Measurements from ENCODE around the gene BRCA2.
A peak's percentile ranks its signal among the peaks of the same experiment; 100 is the strongest.

Gene BRCA2

DNA sequence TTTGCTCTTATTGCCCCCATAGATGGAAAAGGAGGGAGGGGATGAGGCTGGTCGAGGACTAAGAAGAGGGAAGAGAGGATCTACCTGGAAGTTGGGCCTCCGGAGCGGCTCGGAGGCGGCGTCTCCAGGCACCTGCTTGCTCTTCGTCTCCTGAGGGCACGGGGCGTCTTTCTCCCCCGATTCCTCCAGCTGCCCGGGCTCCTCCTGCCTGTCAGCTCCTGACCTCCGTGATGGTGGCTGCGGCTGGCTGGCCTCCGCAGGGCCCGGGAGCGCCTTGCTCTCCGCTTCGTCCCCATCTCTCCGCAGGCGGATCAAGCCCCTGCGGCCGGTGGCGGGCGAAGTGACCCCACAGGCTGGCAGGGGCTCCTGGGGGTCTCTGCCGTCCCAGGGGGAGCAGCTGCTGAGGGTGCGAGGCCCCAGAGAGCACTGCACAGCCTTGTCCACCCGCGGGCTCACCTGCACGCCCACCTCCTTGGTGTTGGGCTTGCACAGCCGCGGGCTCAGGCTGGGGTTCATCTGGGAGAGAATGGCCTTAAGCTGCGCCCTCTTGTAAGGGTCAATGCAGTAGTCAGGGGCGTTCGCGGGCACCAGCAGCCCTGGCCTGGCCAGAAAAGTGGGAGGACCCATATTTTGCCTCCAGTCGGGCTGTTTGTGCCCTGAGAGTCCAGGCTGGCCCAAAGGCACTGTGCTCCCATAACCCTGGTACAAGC lies 4.0 kb upstream of the BRCA2 start:
- Histone ChIP-seq H3K27ac (ENCODE audit: low read length) (no peak overlapping the region), H3K9ac (ENCODE audit: low read length) (no peak overlapping the region), H3K4me2 (ENCODE audit: low read depth, low read length) (no peak overlapping the region), H3K4me3 (ENCODE audit: low read length) (no peak overlapping the region), H3K27me3 (replicated peaks; ENCODE audit: insufficient read depth, low read length) (no peaks in the 10 kb centered on the region), H3K79me2 (ENCODE audit: low read length) (no peaks in the 10 kb centered on the region), H3K4me1 (ENCODE audit: low read length) (0 out of 2 replicates have a peak, but pooled peaks cover 10% of the 10 kb centered on the region), H2AFZ (ENCODE audit: low read length) (no peak overlapping the region), H4K20me1 (ENCODE audit: insufficient read depth, low read length) (no peaks in the 10 kb centered on the region), H3F3A (ENCODE audit: insufficient read depth, low read length) (peaks cover 4% of the 10 kb centered on the region; the same call in 1 of the 2 replicates), H3K9me3 (replicated peaks; ENCODE audit: insufficient read depth, low read length) (no peaks in the 10 kb centered on the region), H3K9me2 (replicated peaks; ENCODE audit: insufficient read depth, low read length) (no peaks in the 10 kb centered on the region), H3K36me3 (replicated peaks; ENCODE audit: insufficient read depth, low read length) (no peaks in the 10 kb centered on the region)
- no peak for DNase-seq
- TF ChIP-seq, protein P1, sequence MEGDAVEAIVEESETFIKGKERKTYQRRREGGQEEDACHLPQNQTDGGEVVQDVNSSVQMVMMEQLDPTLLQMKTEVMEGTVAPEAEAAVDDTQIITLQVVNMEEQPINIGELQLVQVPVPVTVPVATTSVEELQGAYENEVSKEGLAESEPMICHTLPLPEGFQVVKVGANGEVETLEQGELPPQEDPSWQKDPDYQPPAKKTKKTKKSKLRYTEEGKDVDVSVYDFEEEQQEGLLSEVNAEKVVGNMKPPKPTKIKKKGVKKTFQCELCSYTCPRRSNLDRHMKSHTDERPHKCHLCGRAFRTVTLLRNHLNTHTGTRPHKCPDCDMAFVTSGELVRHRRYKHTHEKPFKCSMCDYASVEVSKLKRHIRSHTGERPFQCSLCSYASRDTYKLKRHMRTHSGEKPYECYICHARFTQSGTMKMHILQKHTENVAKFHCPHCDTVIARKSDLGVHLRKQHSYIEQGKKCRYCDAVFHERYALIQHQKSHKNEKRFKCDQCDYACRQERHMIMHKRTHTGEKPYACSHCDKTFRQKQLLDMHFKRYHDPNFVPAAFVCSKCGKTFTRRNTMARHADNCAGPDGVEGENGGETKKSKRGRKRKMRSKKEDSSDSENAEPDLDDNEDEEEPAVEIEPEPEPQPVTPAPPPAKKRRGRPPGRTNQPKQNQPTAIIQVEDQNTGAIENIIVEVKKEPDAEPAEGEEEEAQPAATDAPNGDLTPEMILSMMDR (IDR thresholded peaks at IDR 0.05; ENCODE audit: low read length), result no peak
- TF ChIP-seq EZH2 (optimal IDR thresholded peaks at IDR 0.05; ENCODE audit: low read depth, low read length) (no peak), EZH2phosphoT487 (IDR thresholded peaks at IDR 0.05; ENCODE audit: low read length) (no peak)

DNA sequence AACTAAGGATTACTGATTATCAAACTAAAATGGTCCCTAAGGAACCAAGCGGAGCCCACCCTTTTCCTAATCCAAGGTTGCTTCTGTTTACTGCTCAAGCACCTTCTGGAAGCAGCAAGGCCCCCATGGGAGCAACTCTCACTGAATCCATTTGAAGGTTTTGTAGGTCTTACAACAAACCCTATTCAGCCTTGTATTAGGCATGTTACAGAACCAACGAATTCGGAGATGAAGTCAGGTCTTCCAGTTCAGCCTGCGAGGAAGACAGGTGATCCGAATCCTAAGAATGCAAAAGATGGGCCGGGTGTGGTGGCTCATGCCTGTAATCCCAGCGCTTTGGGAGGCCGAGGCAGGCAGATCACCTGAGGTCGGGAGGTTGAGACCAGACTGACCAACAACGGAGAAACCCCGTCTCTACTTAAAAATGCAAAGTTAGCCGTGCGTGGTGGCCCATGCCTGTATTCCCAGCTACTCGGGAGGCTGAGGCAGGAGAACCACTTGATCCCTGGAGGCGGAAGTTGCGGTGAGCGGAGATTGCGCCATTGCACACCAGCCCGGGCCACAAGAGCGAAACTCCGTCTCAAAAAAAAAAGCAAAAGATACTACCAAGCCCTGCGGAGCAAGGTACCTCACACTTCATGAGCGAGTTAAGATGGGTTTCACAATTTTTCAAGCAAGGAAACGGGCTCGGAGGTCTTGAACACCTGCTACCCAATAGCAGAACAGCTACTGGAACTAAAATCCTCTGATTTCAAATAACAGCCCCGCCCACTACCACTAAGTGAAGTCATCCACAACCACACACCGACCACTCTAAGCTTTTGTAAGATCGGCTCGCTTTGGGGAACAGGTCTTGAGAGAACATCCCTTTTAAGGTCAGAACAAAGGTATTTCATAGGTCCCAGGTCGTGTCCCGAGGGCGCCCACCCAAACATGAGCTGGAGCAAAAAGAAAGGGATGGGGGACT lies 754 bp upstream of the BRCA2 start:
- DNase-seq, result peak; percentile 6

DNA sequence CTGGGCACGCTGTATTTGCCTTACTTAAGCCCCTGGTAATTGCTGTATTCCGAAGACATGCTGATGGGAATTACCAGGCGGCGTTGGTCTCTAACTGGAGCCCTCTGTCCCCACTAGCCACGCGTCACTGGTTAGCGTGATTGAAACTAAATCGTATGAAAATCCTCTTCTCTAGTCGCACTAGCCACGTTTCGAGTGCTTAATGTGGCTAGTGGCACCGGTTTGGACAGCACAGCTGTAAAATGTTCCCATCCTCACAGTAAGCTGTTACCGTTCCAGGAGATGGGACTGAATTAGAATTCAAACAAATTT lies 676 bp downstream of the BRCA2 start:
- H4K20me1 ChIP-seq (ENCODE audit: insufficient read depth, low read length), result no peaks in the 10 kb centered on the region
- peak overlapping the region; percentile 90 for H3K9ac ChIP-seq (ENCODE audit: low read length)
- no peaks in the 10 kb centered on the region for H3K4me1 ChIP-seq (ENCODE audit: low read length)
- DNase-seq, result peak; percentile 50
- H3F3A ChIP-seq (ENCODE audit: insufficient read depth, low read length), result no peaks in the 10 kb centered on the region
- peak overlapping the region; percentile 90 for H3K27ac ChIP-seq (ENCODE audit: low read length)
- TF ChIP-seq EZH2 (optimal IDR thresholded peaks at IDR 0.05; ENCODE audit: low read depth, low read length), result no peak
- no peak for TF ChIP-seq EZH2phosphoT487 (IDR thresholded peaks at IDR 0.05; ENCODE audit: low read length)
- TF ChIP-seq, protein P1 (IDR thresholded peaks at IDR 0.05; ENCODE audit: low read length), result no peak
- no peaks in the 10 kb centered on the region for H3K36me3 ChIP-seq (replicated peaks; ENCODE audit: insufficient read depth, low read length)
- H3K4me2 ChIP-seq (ENCODE audit: low read depth, low read length), result peak overlapping the region; percentile 90
- no peaks in the 10 kb centered on the region for H3K9me3 ChIP-seq (replicated peaks; ENCODE audit: insufficient read depth, low read length)
- no peaks in the 10 kb centered on the region for H3K27me3 ChIP-seq (replicated peaks; ENCODE audit: insufficient read depth, low read length)
- peak overlapping the region; percentile 76 for H3K4me3 ChIP-seq (ENCODE audit: low read length)
- H3K9me2 ChIP-seq (replicated peaks; ENCODE audit: insufficient read depth, low read length), result no peaks in the 10 kb centered on the region
- H2AFZ ChIP-seq (ENCODE audit: low read length), result peak overlapping the region; percentile 61
- no peaks in the 10 kb centered on the region for H3K79me2 ChIP-seq (ENCODE audit: low read length)

More for the DNA sequence above, 754 bp upstream of the BRCA2 start:
- peak overlapping the region; percentile 90 for H3K27ac ChIP-seq (ENCODE audit: low read length)
- 0 out of 2 replicates have a peak, but pooled peaks cover 6% of the 10 kb centered on the region for H3K4me1 ChIP-seq (ENCODE audit: low read length)
- no peaks in the 10 kb centered on the region for H3K36me3 ChIP-seq (replicated peaks; ENCODE audit: insufficient read depth, low read length)
- H3K27me3 ChIP-seq (replicated peaks; ENCODE audit: insufficient read depth, low read length), result no peaks in the 10 kb centered on the region
- H3K9me2 ChIP-seq (replicated peaks; ENCODE audit: insufficient read depth, low read length), result no peaks in the 10 kb centered on the region
- no peaks in the 10 kb centered on the region for H3K9me3 ChIP-seq (replicated peaks; ENCODE audit: insufficient read depth, low read length)
- H3K4me2 ChIP-seq (ENCODE audit: low read depth, low read length), result peak overlapping the region; percentile 90
- TF ChIP-seq, protein P1 (IDR thresholded peaks at IDR 0.05; ENCODE audit: low read length), result no peak
- no peak for TF ChIP-seq EZH2 (optimal IDR thresholded peaks at IDR 0.05; ENCODE audit: low read depth, low read length)
- TF ChIP-seq EZH2phosphoT487 (IDR thresholded peaks at IDR 0.05; ENCODE audit: low read length), result no peak
- peak overlapping the region; percentile 90 for H3K9ac ChIP-seq (ENCODE audit: low read length)
- peak overlapping the region; percentile 95 for H2AFZ ChIP-seq (ENCODE audit: low read length)
- no peaks in the 10 kb centered on the region for H4K20me1 ChIP-seq (ENCODE audit: insufficient read depth, low read length)
- H3K4me3 ChIP-seq (ENCODE audit: low read length), result peak overlapping the region; percentile 76
- peaks cover 2% of the 10 kb centered on the region; the same call in 1 of the 2 replicates for H3F3A ChIP-seq (ENCODE audit: insufficient read depth, low read length)
- no peaks in the 10 kb centered on the region for H3K79me2 ChIP-seq (ENCODE audit: low read length)
